ENCODE results near the gene NDUFB10.

The NDUFB10 gene

GRCh38 chr16:2001035-2001434, 41.7 kb downstream of the NDUFB10 start:
- no peak for DNase-seq (ENCODE audit: low read depth in 2 of 2, low spot score in 1 of 2)

- no peak for DNase-seq (ENCODE audit: low read depth in 2 of 2, low spot score in 1 of 2)
These were observed 42.4 kb downstream of the NDUFB10 start for GRCh38 chr16:2001456-2002355.

- no peak for DNase-seq (ENCODE audit: low read depth in 2 of 2, low spot score in 1 of 2)
These were observed 43.3 kb downstream of the NDUFB10 start for GRCh38 chr16:2002406-2003230.

- no peak for DNase-seq (ENCODE audit: low read depth in 2 of 2, low spot score in 1 of 2)
These were observed 44.0 kb downstream of the NDUFB10 start for GRCh38 chr16:2003231-2003826.

- DNase-seq (ENCODE audit: low read depth in 2 of 2, low spot score in 1 of 2), result peak in 1 of 2 donors; percentile 66
These were observed 44.7 kb downstream of the NDUFB10 start for GRCh38 chr16:2003827-2004641.

- DNase-seq (ENCODE audit: low read depth in 2 of 2, low spot score in 1 of 2), result no peak
These were observed 45.6 kb downstream of the NDUFB10 start for GRCh38 chr16:2004795-2005517.

GRCh38 chr16:2005646-2006045, 46.3 kb downstream of the NDUFB10 start:
- no peak for DNase-seq (ENCODE audit: low read depth in 2 of 2, low spot score in 1 of 2)

GRCh38 chr16:2006317-2006716, 47.0 kb downstream of the NDUFB10 start:
- DNase-seq (ENCODE audit: low read depth in 2 of 2, low spot score in 1 of 2), result no peak

- no peak for DNase-seq (ENCODE audit: low read depth in 2 of 2, low spot score in 1 of 2)
These were observed 47.9 kb downstream of the NDUFB10 start for GRCh38 chr16:2007081-2007836.

- DNase-seq (ENCODE audit: low read depth in 2 of 2, low spot score in 1 of 2), result no peak
These were observed 48.7 kb downstream of the NDUFB10 start for GRCh38 chr16:2008009-2008526.

- DNase-seq (ENCODE audit: low read depth in 2 of 2, low spot score in 1 of 2), result no peak
These were observed 49.4 kb downstream of the NDUFB10 start for GRCh38 chr16:2008631-2009163.

- no peak for DNase-seq (ENCODE audit: low read depth in 2 of 2, low spot score in 1 of 2)
These were observed 49.9 kb downstream of the NDUFB10 start for GRCh38 chr16:2009164-2009711.

GRCh38 chr16:2009791-2010510, 50.6 kb downstream of the NDUFB10 start, which contains the start of gene ZNF598:
Gene ZNF598, minus strand, starts transcription at chr16:2009821.
- peak in 1 of 2 donors; percentile 60 for DNase-seq (ENCODE audit: low read depth in 2 of 2, low spot score in 1 of 2)

Data from stimulated activated CD8-positive, alpha-beta memory T cell treated with anti-CD3 and anti-CD28 coated beads, Interleukin-4, amount 100 ng/mL, for 1 hour (primary cell).